Hepatocyte (in vitro differentiated cells): ENCODE measurements around the gene ZNF287. TPM values are rescaled to one million over a fixed set of nuclear protein-coding genes. Genes with fewer than 3 reads are reported as not detected.
A peak's percentile ranks its signal among the peaks of the same experiment; 100 is the strongest.

Source experiments
- DNase-seq: peaks from one replicate; pipeline ENCODE4 v3.0.0-alpha.2; 2016; ENCODE audit warnings: low spot score
- H2AFZ ChIP-seq: fragments of 200-600 bp; sonication (generic); 2 replicates; pipeline ENCODE4 v1.6.0; 2016; ENCODE audit warnings: antibody characterized with exemption, mild to moderate bottlenecking
- H3K27ac ChIP-seq: fragments of 200-600 bp; sonication (generic); 2 replicates; pipeline ENCODE4 v1.5.1; 2016; ENCODE audit warnings: mild to moderate bottlenecking
- H3K27me3 ChIP-seq: fragments of 200-600 bp; sonication (generic); 2 replicates; pipeline ENCODE4 v1.6.1; 2016
- H3K36me3 ChIP-seq: fragments of 200-600 bp; sonication (generic); replicated peaks from 2 replicates; pipeline ENCODE4 v1.5.1; 2016; ENCODE audit warnings: low read depth; ENCODE audit not compliant: insufficient read depth
- H3K4me1 ChIP-seq: fragments of 200-600 bp; sonication (generic); 2 replicates; pipeline ENCODE4 v1.5.1; 2016; ENCODE audit warnings: mild to moderate bottlenecking, moderate library complexity; ENCODE audit not compliant: insufficient read depth
- H3K4me2 ChIP-seq: fragments of 200-600 bp; sonication (generic); 2 replicates; pipeline ENCODE4 v1.6.0; 2016
- H3K4me3 ChIP-seq: fragments of 200-600 bp; sonication (generic); 2 replicates; pipeline ENCODE4 v1.5.1; 2016; ENCODE audit warnings: mild to moderate bottlenecking
- H3K79me2 ChIP-seq: fragments of 200-600 bp; sonication (generic); 2 replicates; pipeline ENCODE4 v1.6.0; 2017; ENCODE audit warnings: mild to moderate bottlenecking
- H3K9me2 ChIP-seq: fragments of 200-600 bp; sonication (generic); replicated peaks from 2 replicates; pipeline ENCODE4 v1.6.0; 2017; ENCODE audit warnings: mild to moderate bottlenecking; ENCODE audit not compliant: insufficient read depth
- H3K9me3 ChIP-seq: fragments of 200-600 bp; sonication (generic); 2 replicates; pipeline ENCODE4 v1.5.1; 2016; ENCODE audit warnings: low read depth, mild to moderate bottlenecking
- H4K20me1 ChIP-seq: fragments of 200-600 bp; sonication (generic); 2 replicates; pipeline ENCODE4 v1.6.0; 2016; ENCODE audit warnings: mild to moderate bottlenecking; ENCODE audit not compliant: insufficient read depth, poor library complexity, severe bottlenecking
- EZH2 ChIP-seq: fragments of 200-600 bp; sonication (generic); IDR thresholded peaks from 2 replicates; pipeline ENCODE4 v1.6.1; 2016; ENCODE audit warnings: antibody characterized with exemption, mild to moderate bottlenecking, borderline replicate concordance
- EZH2phosphoT487 ChIP-seq: fragments of 200-600 bp; sonication (generic); IDR thresholded peaks from one replicate; pipeline ENCODE4 v1.6.1; 2018; ENCODE audit warnings: antibody characterized with exemption, mild to moderate bottlenecking, low read depth, moderate library complexity; ENCODE audit not compliant: unreplicated experiment, severe bottlenecking
- WGBS: methylation state at CpG from one replicate; pipeline ENCODE4 v1.1.6; 2016; ENCODE audit warnings: low lambda C conversion rate; ENCODE audit errors: missing lambda C conversion rate; 5-methylcytosine and 5-hydroxymethylcytosine counted together
- polyA plus RNA-seq: library from polyadenylated mRNA; unstranded; fragments of >200 nt; fragmentation: Nextera tagmentation; extraction: Ambion mirVana; gene quantifications from 2 replicates; pipeline ENCODE4 v1.2.1, GENCODE V29; 2016
- total RNA-seq: library from RNA; depleted of rRNA; stranded (reverse); fragments of >200 nt; gene quantifications from 2 replicates; pipeline ENCODE4 v1.2.3, GENCODE V29; 2014
- TF ChIP-seq, protein P1 (sequence below): fragments of 200-600 bp; sonication (generic); IDR thresholded peaks from 2 replicates; pipeline ENCODE4 v1.5.1; 2016; ENCODE audit warnings: antibody characterized with exemption, mild to moderate bottlenecking; ENCODE audit not compliant: poor library complexity

Gene ZNF287
- total and polyA plus RNA-seq, 2 experiments from 2014 or later, result 7.1 to 10.6 TPM

DNA sequence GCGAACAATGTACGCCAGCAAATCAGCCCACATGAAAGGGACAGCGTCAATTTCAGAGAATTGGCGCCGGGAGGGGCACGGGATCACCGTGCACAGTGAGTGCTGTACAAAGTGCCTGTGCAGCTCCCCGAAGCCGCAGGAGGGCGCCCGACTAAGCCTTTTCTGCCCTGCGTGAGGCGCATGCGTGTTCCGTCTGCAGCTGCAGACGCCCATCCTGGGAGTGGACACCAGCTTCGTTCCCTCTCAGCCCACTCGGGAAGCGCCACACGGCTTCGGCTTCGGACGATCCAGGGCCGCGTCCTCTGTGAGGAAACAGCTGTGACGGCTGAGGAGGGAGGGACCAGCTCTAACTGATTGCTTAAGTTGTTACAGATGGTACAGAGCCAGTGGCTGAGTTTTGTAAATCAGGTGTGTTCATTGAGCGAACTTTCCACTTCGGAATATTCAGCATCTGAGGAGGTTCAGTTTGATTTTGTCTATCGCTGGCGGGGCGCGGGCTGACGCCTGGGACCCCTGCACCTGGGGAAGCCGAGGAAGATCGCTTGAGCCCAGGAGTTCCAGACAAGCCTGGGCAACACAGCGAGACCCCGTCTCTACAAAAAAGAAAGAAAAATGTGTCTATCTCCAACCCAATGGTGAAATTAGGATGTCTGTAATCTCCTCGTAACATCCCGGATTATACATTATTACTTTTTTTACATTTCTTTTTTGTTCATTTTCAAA, 15.4 kb upstream of the ZNF287 start:
- Histone ChIP-seq H3K4me3 (no peak overlapping the region), H3K27ac (no peak overlapping the region), H3K4me1 (no peaks in the 10 kb centered on the region), H2AFZ (peak overlapping the region; percentile 67), H3K79me2 (no peaks in the 10 kb centered on the region), H4K20me1 (no peaks in the 10 kb centered on the region), H3K27me3 (peaks cover 4% of the 10 kb centered on the region), H3K36me3 (no peaks in the 10 kb centered on the region), H3K9me2 (no peaks in the 10 kb centered on the region), H3K9me3 (no peaks in the 10 kb centered on the region), H3K4me2 (peak overlapping the region; percentile 82)
- 19% methylated on average over 39 of the region's 39 CpGs for WGBS
- no peak for TF ChIP-seq EZH2phosphoT487
- TF ChIP-seq, protein P1, sequence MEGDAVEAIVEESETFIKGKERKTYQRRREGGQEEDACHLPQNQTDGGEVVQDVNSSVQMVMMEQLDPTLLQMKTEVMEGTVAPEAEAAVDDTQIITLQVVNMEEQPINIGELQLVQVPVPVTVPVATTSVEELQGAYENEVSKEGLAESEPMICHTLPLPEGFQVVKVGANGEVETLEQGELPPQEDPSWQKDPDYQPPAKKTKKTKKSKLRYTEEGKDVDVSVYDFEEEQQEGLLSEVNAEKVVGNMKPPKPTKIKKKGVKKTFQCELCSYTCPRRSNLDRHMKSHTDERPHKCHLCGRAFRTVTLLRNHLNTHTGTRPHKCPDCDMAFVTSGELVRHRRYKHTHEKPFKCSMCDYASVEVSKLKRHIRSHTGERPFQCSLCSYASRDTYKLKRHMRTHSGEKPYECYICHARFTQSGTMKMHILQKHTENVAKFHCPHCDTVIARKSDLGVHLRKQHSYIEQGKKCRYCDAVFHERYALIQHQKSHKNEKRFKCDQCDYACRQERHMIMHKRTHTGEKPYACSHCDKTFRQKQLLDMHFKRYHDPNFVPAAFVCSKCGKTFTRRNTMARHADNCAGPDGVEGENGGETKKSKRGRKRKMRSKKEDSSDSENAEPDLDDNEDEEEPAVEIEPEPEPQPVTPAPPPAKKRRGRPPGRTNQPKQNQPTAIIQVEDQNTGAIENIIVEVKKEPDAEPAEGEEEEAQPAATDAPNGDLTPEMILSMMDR, result peak; percentile 98
- DNase-seq, result peak; percentile 96

DNA sequence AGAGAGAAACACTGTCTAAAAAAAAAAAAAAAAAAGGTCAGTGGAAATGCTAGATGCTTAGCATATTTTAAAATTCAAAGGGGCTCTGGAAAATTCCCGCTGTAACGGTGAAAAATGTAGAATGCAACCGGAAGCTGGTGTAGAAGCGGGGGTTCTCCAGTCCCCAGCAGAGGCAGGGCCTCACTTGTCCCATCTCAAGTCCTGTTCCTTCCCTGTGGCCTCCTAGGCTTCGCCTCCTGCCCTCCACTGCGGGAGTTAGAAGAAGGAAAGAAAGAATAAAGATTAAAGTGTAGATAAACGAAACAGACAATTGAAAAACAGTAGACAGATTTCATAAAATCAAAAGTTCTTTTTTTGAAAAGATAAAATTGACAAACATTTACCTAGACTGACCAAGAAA, 14.8 kb upstream of the ZNF287 start:
- TF ChIP-seq, protein P1, result no peak
- TF ChIP-seq EZH2phosphoT487 (no peak), EZH2 (no peak)
- Histone ChIP-seq H2AFZ (no peak overlapping the region), H3K4me3 (no peak overlapping the region), H3K27me3 (peaks cover 4% of the 10 kb centered on the region), H3K27ac (no peak overlapping the region), H3K4me1 (no peaks in the 10 kb centered on the region), H3K79me2 (no peaks in the 10 kb centered on the region), H3K9me3 (no peaks in the 10 kb centered on the region), H3K36me3 (no peaks in the 10 kb centered on the region), H3K9me2 (no peaks in the 10 kb centered on the region), H4K20me1 (no peaks in the 10 kb centered on the region), H3K4me2 (peak overlapping the region; percentile 82)
- WGBS, result 63% methylated on average over 7 of the region's 7 CpGs
- no peak for DNase-seq

DNA sequence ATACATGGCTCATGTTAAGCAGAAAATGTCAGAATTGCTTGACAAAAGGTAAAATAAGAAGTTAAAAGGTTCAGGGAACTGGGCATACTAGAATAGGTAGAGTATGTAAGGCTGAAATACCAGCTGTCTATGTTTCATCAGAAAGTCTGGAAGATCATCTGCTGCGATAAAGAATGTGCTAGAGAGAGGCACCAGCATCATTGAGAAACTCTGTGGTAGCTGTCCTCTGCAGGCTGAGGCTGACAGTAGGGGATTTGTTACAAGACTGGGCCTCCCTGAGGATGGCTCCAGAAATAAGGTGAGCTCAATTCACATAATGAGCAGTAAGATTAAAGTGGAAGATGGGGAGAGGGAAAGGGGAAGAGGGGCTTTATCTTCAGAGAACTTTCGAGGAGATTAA, 4.5 kb upstream of the ZNF287 start:
- Histone ChIP-seq H3K9me2 (no peaks in the 10 kb centered on the region), H3K27me3 (no peaks in the 10 kb centered on the region), H3K4me2 (no peak overlapping the region), H3K4me1 (no peaks in the 10 kb centered on the region), H3K9me3 (no peaks in the 10 kb centered on the region), H3K4me3 (no peak overlapping the region), H3K27ac (no peak overlapping the region), H4K20me1 (no peaks in the 10 kb centered on the region), H2AFZ (no peak overlapping the region), H3K36me3 (no peaks in the 10 kb centered on the region), H3K79me2 (no peaks in the 10 kb centered on the region)
- TF ChIP-seq, protein P1, result no peak
- no peak for TF ChIP-seq EZH2
- no peak for TF ChIP-seq EZH2phosphoT487
- 88% methylated on average over 2 of the region's 2 CpGs for WGBS
- DNase-seq, result no peak

DNA sequence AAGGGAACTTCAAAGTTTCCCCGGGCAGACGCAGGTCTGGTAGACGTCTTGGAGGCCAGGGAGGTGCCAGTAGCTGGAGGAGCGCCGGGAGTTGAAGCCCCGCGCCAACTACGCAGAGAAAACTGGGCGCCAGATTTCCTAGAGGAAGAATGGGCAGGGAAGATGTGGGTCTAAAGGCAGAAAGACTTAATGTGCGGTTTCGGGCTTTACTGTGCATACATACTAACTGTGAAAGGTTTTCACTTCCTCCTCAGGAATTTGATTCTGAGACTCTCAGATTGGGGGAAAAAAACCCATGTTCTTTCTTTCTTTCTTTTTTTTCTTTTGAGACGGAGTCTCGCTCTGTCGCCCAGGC, 331 bp upstream of the ZNF287 start:
- Histone ChIP-seq H4K20me1 (no peaks in the 10 kb centered on the region), H2AFZ (no peak overlapping the region), H3K9me2 (no peaks in the 10 kb centered on the region), H3K36me3 (no peaks in the 10 kb centered on the region), H3K4me3 (no peak overlapping the region), H3K4me1 (no peaks in the 10 kb centered on the region), H3K79me2 (peaks cover 5% of the 10 kb centered on the region), H3K9me3 (no peaks in the 10 kb centered on the region), H3K4me2 (peak overlapping the region; percentile 88), H3K27me3 (no peaks in the 10 kb centered on the region), H3K27ac (no peak overlapping the region)
- no peak for DNase-seq
- TF ChIP-seq EZH2phosphoT487 (no peak), EZH2 (no peak)
- TF ChIP-seq, protein P1, result no peak
- WGBS, result 36% methylated on average over 14 of the region's 14 CpGs
